ENCODE measurements around the gene TJP2. TPM values are rescaled to one million over a fixed set of nuclear protein-coding genes. Genes with fewer than 3 reads are reported as not detected.

Gene TJP2
- total RNA-seq, 1 experiment from 2014 or later: 2.3 TPM

GRCh38 chr9:69252436-69252835 is 78.4 kb downstream of the TJP2 start:
- no peaks in the 10 kb centered on the region for H3K27me3 ChIP-seq (ENCODE audit: low read length)
- H3K4me1 ChIP-seq (ENCODE audit: low read length): no peaks in the 10 kb centered on the region
- H3K79me2 ChIP-seq (ENCODE audit: low read length): no peaks in the 10 kb centered on the region
- H3K4me2 ChIP-seq (ENCODE audit: low read depth, low read length, poor library complexity, severe bottlenecking): no peak overlapping the region
- no peaks in the 10 kb centered on the region for H4K20me1 ChIP-seq (ENCODE audit: insufficient read depth, low read depth, low read length)
- H3K9me2 ChIP-seq (replicated peaks; ENCODE audit: insufficient read depth, low read length): no peaks in the 10 kb centered on the region
- no peaks in the 10 kb centered on the region for H3K9me3 ChIP-seq (ENCODE audit: low read length)
- H2AFZ ChIP-seq (ENCODE audit: low read length): no peak overlapping the region
- no peak overlapping the region for H3K4me3 ChIP-seq (ENCODE audit: low read length)
- no peak overlapping the region for H3K27ac ChIP-seq (ENCODE audit: low read length)
- no peak for DNase-seq
- no peaks in the 10 kb centered on the region for H3K36me3 ChIP-seq (ENCODE audit: insufficient read depth, low read length)
- H3K9ac ChIP-seq (ENCODE audit: low read length): no peak overlapping the region

GRCh38 chr9:69253057-69253456 is 79.0 kb downstream of the TJP2 start:
- no peaks in the 10 kb centered on the region for H3K36me3 ChIP-seq (ENCODE audit: insufficient read depth, low read length)
- H4K20me1 ChIP-seq (ENCODE audit: insufficient read depth, low read depth, low read length): no peaks in the 10 kb centered on the region
- no peaks in the 10 kb centered on the region for H3K9me2 ChIP-seq (replicated peaks; ENCODE audit: insufficient read depth, low read length)
- H2AFZ ChIP-seq (ENCODE audit: low read length): no peak overlapping the region
- H3K79me2 ChIP-seq (ENCODE audit: low read length): no peaks in the 10 kb centered on the region
- H3K9me3 ChIP-seq (ENCODE audit: low read length): no peaks in the 10 kb centered on the region
- DNase-seq: no peak
- H3K4me1 ChIP-seq (ENCODE audit: low read length): no peaks in the 10 kb centered on the region
- H3K9ac ChIP-seq (ENCODE audit: low read length): no peak overlapping the region
- no peak overlapping the region for H3K4me3 ChIP-seq (ENCODE audit: low read length)
- H3K27me3 ChIP-seq (ENCODE audit: low read length): no peaks in the 10 kb centered on the region
- no peak overlapping the region for H3K4me2 ChIP-seq (ENCODE audit: low read depth, low read length, poor library complexity, severe bottlenecking)
- H3K27ac ChIP-seq (ENCODE audit: low read length): no peak overlapping the region

GRCh38 chr9:69254223-69254622 is 80.1 kb downstream of the TJP2 start:
- H3K27ac ChIP-seq (ENCODE audit: low read length): no peak overlapping the region
- no peak overlapping the region for H2AFZ ChIP-seq (ENCODE audit: low read length)
- H3K27me3 ChIP-seq (ENCODE audit: low read length): no peaks in the 10 kb centered on the region
- H3K9ac ChIP-seq (ENCODE audit: low read length): no peak overlapping the region
- no peak for DNase-seq
- H3K36me3 ChIP-seq (ENCODE audit: insufficient read depth, low read length): no peaks in the 10 kb centered on the region
- H4K20me1 ChIP-seq (ENCODE audit: insufficient read depth, low read depth, low read length): no peaks in the 10 kb centered on the region
- H3K9me3 ChIP-seq (ENCODE audit: low read length): no peaks in the 10 kb centered on the region
- H3K4me2 ChIP-seq (ENCODE audit: low read depth, low read length, poor library complexity, severe bottlenecking): no peak overlapping the region
- H3K9me2 ChIP-seq (replicated peaks; ENCODE audit: insufficient read depth, low read length): no peaks in the 10 kb centered on the region
- no peaks in the 10 kb centered on the region for H3K4me1 ChIP-seq (ENCODE audit: low read length)
- no peaks in the 10 kb centered on the region for H3K79me2 ChIP-seq (ENCODE audit: low read length)
- H3K4me3 ChIP-seq (ENCODE audit: low read length): no peak overlapping the region

- Histone ChIP-seq H3K4me3 (ENCODE audit: low read length) (no peak overlapping the region), H4K20me1 (ENCODE audit: insufficient read depth, low read depth, low read length) (no peaks in the 10 kb centered on the region), H3K79me2 (ENCODE audit: low read length) (no peaks in the 10 kb centered on the region), H3K27me3 (ENCODE audit: low read length) (no peaks in the 10 kb centered on the region), H3K4me1 (ENCODE audit: low read length) (no peaks in the 10 kb centered on the region), H3K27ac (ENCODE audit: low read length) (no peak overlapping the region), H3K4me2 (ENCODE audit: low read depth, low read length, poor library complexity, severe bottlenecking) (no peak overlapping the region), H3K9me3 (ENCODE audit: low read length) (no peaks in the 10 kb centered on the region), H3K9ac (ENCODE audit: low read length) (no peak overlapping the region), H3K36me3 (ENCODE audit: insufficient read depth, low read length) (no peaks in the 10 kb centered on the region), H2AFZ (ENCODE audit: low read length) (no peak overlapping the region), H3K9me2 (replicated peaks; ENCODE audit: insufficient read depth, low read length) (no peaks in the 10 kb centered on the region)
- DNase-seq: no peak
Measured at GRCh38 chr9:69255591-69255990, 81.5 kb downstream of the TJP2 start.

GRCh38 chr9:69258551-69258950 is 84.5 kb downstream of the TJP2 start:
- no peak for DNase-seq
- no peaks in the 10 kb centered on the region for H4K20me1 ChIP-seq (ENCODE audit: insufficient read depth, low read depth, low read length)
- no peak overlapping the region for H3K27ac ChIP-seq (ENCODE audit: low read length)
- H3K9me3 ChIP-seq (ENCODE audit: low read length): no peaks in the 10 kb centered on the region
- H3K79me2 ChIP-seq (ENCODE audit: low read length): no peaks in the 10 kb centered on the region
- H3K36me3 ChIP-seq (ENCODE audit: insufficient read depth, low read length): no peaks in the 10 kb centered on the region
- no peaks in the 10 kb centered on the region for H3K27me3 ChIP-seq (ENCODE audit: low read length)
- no peak overlapping the region for H3K9ac ChIP-seq (ENCODE audit: low read length)
- no peak overlapping the region for H3K4me2 ChIP-seq (ENCODE audit: low read depth, low read length, poor library complexity, severe bottlenecking)
- H3K4me1 ChIP-seq (ENCODE audit: low read length): no peaks in the 10 kb centered on the region
- no peak overlapping the region for H3K4me3 ChIP-seq (ENCODE audit: low read length)
- no peak overlapping the region for H2AFZ ChIP-seq (ENCODE audit: low read length)
- no peaks in the 10 kb centered on the region for H3K9me2 ChIP-seq (replicated peaks; ENCODE audit: insufficient read depth, low read length)

- Histone ChIP-seq H3K4me3 (ENCODE audit: low read length) (no peak overlapping the region), H3K27ac (ENCODE audit: low read length) (no peak overlapping the region), H3K9me3 (ENCODE audit: low read length) (no peaks in the 10 kb centered on the region), H3K9ac (ENCODE audit: low read length) (no peak overlapping the region), H3K27me3 (ENCODE audit: low read length) (no peaks in the 10 kb centered on the region), H3K79me2 (ENCODE audit: low read length) (no peaks in the 10 kb centered on the region), H3K36me3 (ENCODE audit: insufficient read depth, low read length) (no peaks in the 10 kb centered on the region), H3K4me2 (ENCODE audit: low read depth, low read length, poor library complexity, severe bottlenecking) (no peak overlapping the region), H3K4me1 (ENCODE audit: low read length) (no peaks in the 10 kb centered on the region), H4K20me1 (ENCODE audit: insufficient read depth, low read depth, low read length) (no peaks in the 10 kb centered on the region), H2AFZ (ENCODE audit: low read length) (no peak overlapping the region), H3K9me2 (replicated peaks; ENCODE audit: insufficient read depth, low read length) (no peaks in the 10 kb centered on the region)
- DNase-seq: no peak
Measured at GRCh38 chr9:69260161-69260560, 86.1 kb downstream of the TJP2 start.

GRCh38 chr9:69261636-69262035 is 87.6 kb downstream of the TJP2 start:
- H3K27me3 ChIP-seq (ENCODE audit: low read length): no peaks in the 10 kb centered on the region

GRCh38 chr9:69264526-69264925 is 90.4 kb downstream of the TJP2 start:
- H2AFZ ChIP-seq (ENCODE audit: low read length): no peak overlapping the region
- H3K4me1 ChIP-seq (ENCODE audit: low read length): no peaks in the 10 kb centered on the region
- H3K36me3 ChIP-seq (ENCODE audit: insufficient read depth, low read length): no peaks in the 10 kb centered on the region
- H4K20me1 ChIP-seq (ENCODE audit: insufficient read depth, low read depth, low read length): no peaks in the 10 kb centered on the region
- no peaks in the 10 kb centered on the region for H3K9me3 ChIP-seq (ENCODE audit: low read length)
- no peak overlapping the region for H3K9ac ChIP-seq (ENCODE audit: low read length)
- no peaks in the 10 kb centered on the region for H3K9me2 ChIP-seq (replicated peaks; ENCODE audit: insufficient read depth, low read length)
- no peak overlapping the region for H3K4me3 ChIP-seq (ENCODE audit: low read length)
- no peaks in the 10 kb centered on the region for H3K79me2 ChIP-seq (ENCODE audit: low read length)
- H3K4me2 ChIP-seq (ENCODE audit: low read depth, low read length, poor library complexity, severe bottlenecking): no peak overlapping the region
- H3K27ac ChIP-seq (ENCODE audit: low read length): no peak overlapping the region
- DNase-seq: no peak
- no peaks in the 10 kb centered on the region for H3K27me3 ChIP-seq (ENCODE audit: low read length)

More at GRCh38 chr9:69261636-69262035, 87.6 kb downstream of the TJP2 start:
- no peaks in the 10 kb centered on the region for H3K79me2 ChIP-seq (ENCODE audit: low read length)
- no peak overlapping the region for H3K4me3 ChIP-seq (ENCODE audit: low read length)
- H3K4me1 ChIP-seq (ENCODE audit: low read length): no peaks in the 10 kb centered on the region
- no peak overlapping the region for H3K9ac ChIP-seq (ENCODE audit: low read length)
- H3K9me3 ChIP-seq (ENCODE audit: low read length): no peaks in the 10 kb centered on the region
- no peak overlapping the region for H2AFZ ChIP-seq (ENCODE audit: low read length)
- H3K27ac ChIP-seq (ENCODE audit: low read length): no peak overlapping the region
- H3K36me3 ChIP-seq (ENCODE audit: insufficient read depth, low read length): no peaks in the 10 kb centered on the region
- H3K9me2 ChIP-seq (replicated peaks; ENCODE audit: insufficient read depth, low read length): no peaks in the 10 kb centered on the region
- no peak for DNase-seq
- no peak overlapping the region for H3K4me2 ChIP-seq (ENCODE audit: low read depth, low read length, poor library complexity, severe bottlenecking)
- no peaks in the 10 kb centered on the region for H4K20me1 ChIP-seq (ENCODE audit: insufficient read depth, low read depth, low read length)

- Histone ChIP-seq H3K9me3 (ENCODE audit: low read length) (no peaks in the 10 kb centered on the region), H2AFZ (ENCODE audit: low read length) (no peak overlapping the region), H3K4me3 (ENCODE audit: low read length) (no peak overlapping the region), H3K27me3 (ENCODE audit: low read length) (no peaks in the 10 kb centered on the region), H3K79me2 (ENCODE audit: low read length) (no peaks in the 10 kb centered on the region), H3K4me1 (ENCODE audit: low read length) (no peaks in the 10 kb centered on the region), H3K36me3 (ENCODE audit: insufficient read depth, low read length) (no peaks in the 10 kb centered on the region), H3K4me2 (ENCODE audit: low read depth, low read length, poor library complexity, severe bottlenecking) (no peak overlapping the region), H3K27ac (ENCODE audit: low read length) (no peak overlapping the region), H3K9ac (ENCODE audit: low read length) (no peak overlapping the region), H3K9me2 (replicated peaks; ENCODE audit: insufficient read depth, low read length) (no peaks in the 10 kb centered on the region), H4K20me1 (ENCODE audit: insufficient read depth, low read depth, low read length) (no peaks in the 10 kb centered on the region)
- no peak for DNase-seq
Measured at GRCh38 chr9:69265891-69266290, 91.8 kb downstream of the TJP2 start.
